ENCODE measurements around the gene TMEM140. TPM values are rescaled to one million over a fixed set of nuclear protein-coding genes. Genes with fewer than 3 reads are reported as not detected.

The TMEM140 gene
- total RNA-seq, 1 donor from 2014 or later, result 39.3 TPM

DNA sequence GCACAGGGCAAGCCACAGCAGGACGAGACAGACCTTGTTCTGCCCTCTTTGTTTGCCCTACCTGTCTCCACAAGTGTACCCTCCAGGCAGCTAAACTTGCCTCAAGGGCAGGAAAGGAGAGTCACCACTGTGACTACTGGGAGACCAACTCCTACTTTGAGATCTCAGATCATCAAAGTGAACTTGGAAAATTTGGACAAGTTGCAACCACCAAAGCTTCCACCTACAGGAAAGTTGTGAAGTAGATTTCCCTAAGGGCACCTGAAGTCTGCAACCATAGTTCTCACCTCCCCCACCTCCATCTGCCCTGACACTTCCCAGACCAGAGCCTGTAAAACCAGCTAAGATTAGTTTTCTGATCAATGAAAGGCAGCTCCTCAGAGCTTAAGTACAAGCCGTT, 66.0 kb downstream of the TMEM140 start:
- Histone ChIP-seq H3K36me3 (no peaks in the 10 kb centered on the region), H3K4me3 (no peak overlapping the region), H3K27me3 (ENCODE audit: low read depth) (no peaks in the 10 kb centered on the region), H3K9me3 (no peaks in the 10 kb centered on the region), H3K27ac (no peak overlapping the region), H3K4me1 (peaks cover 19% of the 10 kb centered on the region)
- TF ChIP-seq, protein P1, sequence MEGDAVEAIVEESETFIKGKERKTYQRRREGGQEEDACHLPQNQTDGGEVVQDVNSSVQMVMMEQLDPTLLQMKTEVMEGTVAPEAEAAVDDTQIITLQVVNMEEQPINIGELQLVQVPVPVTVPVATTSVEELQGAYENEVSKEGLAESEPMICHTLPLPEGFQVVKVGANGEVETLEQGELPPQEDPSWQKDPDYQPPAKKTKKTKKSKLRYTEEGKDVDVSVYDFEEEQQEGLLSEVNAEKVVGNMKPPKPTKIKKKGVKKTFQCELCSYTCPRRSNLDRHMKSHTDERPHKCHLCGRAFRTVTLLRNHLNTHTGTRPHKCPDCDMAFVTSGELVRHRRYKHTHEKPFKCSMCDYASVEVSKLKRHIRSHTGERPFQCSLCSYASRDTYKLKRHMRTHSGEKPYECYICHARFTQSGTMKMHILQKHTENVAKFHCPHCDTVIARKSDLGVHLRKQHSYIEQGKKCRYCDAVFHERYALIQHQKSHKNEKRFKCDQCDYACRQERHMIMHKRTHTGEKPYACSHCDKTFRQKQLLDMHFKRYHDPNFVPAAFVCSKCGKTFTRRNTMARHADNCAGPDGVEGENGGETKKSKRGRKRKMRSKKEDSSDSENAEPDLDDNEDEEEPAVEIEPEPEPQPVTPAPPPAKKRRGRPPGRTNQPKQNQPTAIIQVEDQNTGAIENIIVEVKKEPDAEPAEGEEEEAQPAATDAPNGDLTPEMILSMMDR (IDR thresholded peaks at IDR 0.05), result no peak
- DNase-seq (no peak), ATAC-seq (no peak)
- intact Hi-C loops (cut with DNase I), result no loop called here

DNA sequence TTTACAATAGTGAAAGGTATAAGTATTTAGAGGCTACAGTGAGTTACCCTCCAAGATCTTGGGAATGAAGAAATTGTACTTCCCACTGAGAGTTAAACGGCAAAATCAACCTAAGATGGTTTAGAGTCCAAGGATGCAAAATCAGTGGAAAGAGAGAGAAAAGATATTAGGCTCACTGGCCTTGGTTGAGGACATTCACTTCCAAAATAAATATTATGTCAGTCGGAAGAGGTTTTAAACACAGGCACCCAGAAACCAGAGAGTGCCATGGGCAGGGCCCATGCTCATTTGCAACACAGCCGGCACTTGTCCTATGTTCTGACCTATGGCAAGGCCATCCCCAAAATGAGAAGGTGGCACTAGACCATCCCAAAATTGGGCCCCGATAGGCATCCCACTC, 67.3 kb downstream of the TMEM140 start:
- intact Hi-C loops (cut with DNase I), result no loop called here
- H3K27me3 ChIP-seq (ENCODE audit: low read depth), result no peaks in the 10 kb centered on the region
- TF ChIP-seq, protein P1 (IDR thresholded peaks at IDR 0.05), result no peak
- no peaks in the 10 kb centered on the region for H3K36me3 ChIP-seq
- peaks cover 6% of the 10 kb centered on the region for H3K4me1 ChIP-seq
- no peak overlapping the region for H3K4me3 ChIP-seq
- ATAC-seq, result no peak
- no peak overlapping the region for H3K27ac ChIP-seq
- no peaks in the 10 kb centered on the region for H3K9me3 ChIP-seq
- no peak for DNase-seq

DNA sequence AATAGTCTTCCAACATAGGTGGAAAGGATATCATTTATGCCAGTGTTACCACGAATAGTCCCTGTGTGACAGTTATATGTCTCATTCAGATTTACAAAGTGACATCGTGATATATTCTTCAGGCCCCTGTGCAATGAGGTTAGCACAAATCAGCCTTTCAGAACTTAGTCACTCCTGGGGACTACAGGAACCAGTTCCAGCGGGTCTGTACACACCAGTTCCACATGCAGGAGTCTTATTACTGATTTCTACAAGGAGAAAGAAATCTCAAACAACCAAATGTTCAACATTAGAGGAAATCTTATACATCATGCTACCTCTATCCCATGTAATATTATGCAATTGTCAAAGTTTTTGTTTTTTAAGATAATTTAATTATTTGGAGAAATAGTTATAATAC, 67.8 kb downstream of the TMEM140 start:
- H3K9me3 ChIP-seq, result no peaks in the 10 kb centered on the region
- intact Hi-C loops (cut with DNase I), result no loop called here

More for the DNA sequence above, 67.8 kb downstream of the TMEM140 start:
- Histone ChIP-seq H3K4me3 (no peak overlapping the region), H3K27ac (no peak overlapping the region), H3K36me3 (no peaks in the 10 kb centered on the region), H3K4me1 (peaks cover under 1% of the 10 kb centered on the region), H3K27me3 (ENCODE audit: low read depth) (no peaks in the 10 kb centered on the region)
- TF ChIP-seq, protein P1 (IDR thresholded peaks at IDR 0.05), result no peak
- DNase-seq (no peak), ATAC-seq (no peak)

Small RNA genes within 50 kb of the gene (microRNA-seq; reads per million reads assigned to microRNA genes)
- not detected for gene MIR6509 (ENCODE audit: borderline number of aligned reads)

Other genes starting within 250 kb of the TMEM140 start
- gene AGBL3, start 161.6 kb upstream of the TMEM140 start, total RNA-seq, result 6.1 TPM
- 39.6 TPM for gene CYREN, start 22.6 kb downstream of the TMEM140 start, total RNA-seq
- gene WDR91, start 63.5 kb downstream of the TMEM140 start, total RNA-seq, result 27.1 TPM
- gene STRA8, start 85.8 kb downstream of the TMEM140 start, total RNA-seq, result not detected

All from lower lobe of right lung (tissue), 2 donors.